CD4-positive, CD25-positive, alpha-beta regulatory T cell (primary cell): ENCODE results near the gene RAB3GAP2. TPM values are rescaled to one million over a fixed set of nuclear protein-coding genes. Genes with fewer than 3 reads are reported as not detected.
"Not testable (repeated sequence)": the region's sequence is repeated elsewhere in the genome, so short reads cannot be mapped to it uniquely, and the experiment has no call there.

Experiments
- ATAC-seq, 2 donors: fragments of 150-1000 bp; cut with Tn5 transposase; one replicate each; pipeline ENCODE4 v1.10.0; 2021; ENCODE audit warnings: low read depth in 2 of 2, moderate number of reproducible peaks in 2 of 2, moderate library complexity in 1 of 2
- DNase-seq, 3 donors: peaks; one replicate each; pipeline versions ENCODE4 v3.0.0 to v3.0.0-alpha.2; 2012 to 2022; ENCODE audit warnings: mixed read lengths in 1 of 3
- H3K27ac ChIP-seq: one replicate; pipeline ENCODE4 v1.7.0; 2013; ENCODE audit warnings: mild to moderate bottlenecking, low read length; ENCODE audit not compliant: insufficient read depth, poor library complexity, severe bottlenecking
- H3K27me3 ChIP-seq: one replicate; pipeline ENCODE4 v1.7.0; 2013; ENCODE audit warnings: low read length; ENCODE audit not compliant: control insufficient read depth, insufficient read depth
- H3K36me3 ChIP-seq: one replicate; pipeline ENCODE4 v1.7.0; 2013; ENCODE audit warnings: mild to moderate bottlenecking, low read length, moderate library complexity; ENCODE audit not compliant: control insufficient read depth, insufficient read depth
- H3K4me1 ChIP-seq: 2 replicates; pipeline ENCODE4 v1.7.0; 2013; ENCODE audit warnings: mild to moderate bottlenecking, low read length; ENCODE audit not compliant: insufficient read depth, control insufficient read depth, poor library complexity, severe bottlenecking
- H3K4me3 ChIP-seq: one replicate; pipeline ENCODE4 v1.7.0; 2013; ENCODE audit warnings: low read depth, mild to moderate bottlenecking, low read length, moderate library complexity
- H3K9me3 ChIP-seq, 2 experiments: 1 replicate in 1 of 2; 2 replicates in 1 of 2; pipeline ENCODE4 v1.7.0; 2013; ENCODE audit warnings: low read length in 2 of 2, mild to moderate bottlenecking in 1 of 2, moderate library complexity in 1 of 2; ENCODE audit not compliant: control insufficient read depth in 2 of 2
- H3K27ac Mint-ChIP-seq, 3 donors: one replicate each; pipeline ENCODE4 v1.8.0; 2020 to 2022; ENCODE audit warnings: mild to moderate bottlenecking in 3 of 3, mixed read lengths in 3 of 3, moderate library complexity in 2 of 3
- H3K27me3 Mint-ChIP-seq: one replicate; pipeline ENCODE4 v1.8.0; 2022; ENCODE audit warnings: mild to moderate bottlenecking, mixed read lengths
- H3K36me3 Mint-ChIP-seq: one replicate; pipeline ENCODE4 v1.8.0; 2020; ENCODE audit warnings: mixed read lengths
- H3K4me1 Mint-ChIP-seq, 4 donors: one replicate each; pipeline ENCODE4 v1.8.0; 2020 to 2022; ENCODE audit warnings: mixed read lengths in 4 of 4, mild to moderate bottlenecking in 1 of 4
- H3K4me3 Mint-ChIP-seq, 4 donors: one replicate each; pipeline ENCODE4 v1.8.0; 2020 to 2022; ENCODE audit warnings: mild to moderate bottlenecking in 4 of 4, mixed read lengths in 4 of 4, moderate library complexity in 3 of 4
- H3K9me3 Mint-ChIP-seq, 7 donors: one replicate each; pipeline ENCODE4 v1.8.0; 2020 to 2022; ENCODE audit warnings: mixed read lengths in 7 of 7, mild to moderate bottlenecking in 3 of 7, moderate library complexity in 2 of 7
- polyA plus RNA-seq, 4 donors: library from polyadenylated mRNA; unstranded; fragments of 300-500 nt; fragmentation: Illumina TruSeq; gene quantifications; one replicate each; pipeline ENCODE4 v1.2.3, GENCODE V29; 2021
- total RNA-seq: library from RNA; stranded (reverse); gene quantifications from one replicate; pipeline ENCODE4 v1.2.3, GENCODE V29; 2022

RAB3GAP2 gene
- total and polyA plus RNA-seq, 5 donors from 2014 or later, result 13.7 to 48.0 (median 22.0) TPM

DNA sequence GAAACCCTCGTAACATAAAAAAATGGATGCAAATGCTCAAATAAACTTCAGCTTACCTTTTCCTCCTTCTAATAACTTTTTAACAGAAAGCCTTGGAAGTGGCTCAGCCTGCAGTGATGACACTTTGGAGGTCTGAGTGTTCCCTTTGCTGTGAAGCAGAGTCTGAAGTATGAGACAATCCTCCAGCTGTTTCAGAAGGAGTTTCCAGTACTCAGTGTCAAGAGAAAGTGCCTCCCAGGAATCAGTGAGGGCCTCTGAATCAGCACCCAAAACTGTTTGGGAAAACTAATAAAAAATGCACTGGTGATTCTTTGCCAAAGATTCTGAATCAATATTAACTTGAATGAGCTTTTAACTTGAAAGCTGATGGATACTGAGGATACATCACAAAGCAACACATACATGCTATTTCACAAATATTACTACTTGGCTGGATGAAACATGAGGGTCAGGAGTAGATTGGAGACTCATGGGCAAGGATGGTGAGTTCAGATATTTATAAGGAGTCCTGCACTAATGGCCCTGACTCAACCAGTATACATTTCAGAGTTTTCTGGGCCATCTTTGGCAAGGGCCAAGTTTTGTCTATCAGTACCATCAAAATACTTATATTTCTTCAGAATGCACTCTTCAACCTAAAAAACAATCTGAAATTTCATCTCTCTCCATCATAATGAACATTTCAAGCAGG lies 101.3 kb downstream of the RAB3GAP2 start:
- Histone ChIP-seq H3K9me3 (no peaks in the 10 kb centered on the region), H3K36me3 (peaks cover 68% of the 10 kb centered on the region), H3K27me3 (no peaks in the 10 kb centered on the region), H3K4me3 (no peak overlapping the region), H3K27ac (no peak overlapping the region), H3K4me1 (no peaks in the 10 kb centered on the region)
- H3K4me3 Mint-ChIP-seq, result no peak overlapping the region
- peaks cover 77% of the 10 kb centered on the region for H3K36me3 Mint-ChIP-seq
- H3K27ac Mint-ChIP-seq, result no peak overlapping the region
- no peak for ATAC-seq
- H3K4me1 Mint-ChIP-seq, result peaks cover 4 to 16% (median 5%) of the 10 kb centered on the region in 4 donors
- no peaks in the 10 kb centered on the region for H3K27me3 Mint-ChIP-seq
- no peak for DNase-seq
- H3K9me3 Mint-ChIP-seq, result peaks cover 0 to 2% (median 0%) of the 10 kb centered on the region in 7 donors

GRCh38 chr1:220169887-220170286 lies 102.4 kb downstream of the RAB3GAP2 start:
- not testable (repeated sequence) for H3K9me3 ChIP-seq, H3K27me3 Mint-ChIP-seq, DNase-seq, H3K27me3 ChIP-seq, H3K4me3 Mint-ChIP-seq, H3K4me3 ChIP-seq, H3K9me3 Mint-ChIP-seq, H3K27ac Mint-ChIP-seq, H3K4me1 ChIP-seq, H3K27ac ChIP-seq, ATAC-seq
- peaks cover 76% of the 10 kb centered on the region for H3K36me3 ChIP-seq
- H3K4me1 Mint-ChIP-seq, result peaks cover 0 to 11% (median 2%) of the 10 kb centered on the region in 4 donors
- H3K36me3 Mint-ChIP-seq, result peaks cover 75% of the 10 kb centered on the region

DNA sequence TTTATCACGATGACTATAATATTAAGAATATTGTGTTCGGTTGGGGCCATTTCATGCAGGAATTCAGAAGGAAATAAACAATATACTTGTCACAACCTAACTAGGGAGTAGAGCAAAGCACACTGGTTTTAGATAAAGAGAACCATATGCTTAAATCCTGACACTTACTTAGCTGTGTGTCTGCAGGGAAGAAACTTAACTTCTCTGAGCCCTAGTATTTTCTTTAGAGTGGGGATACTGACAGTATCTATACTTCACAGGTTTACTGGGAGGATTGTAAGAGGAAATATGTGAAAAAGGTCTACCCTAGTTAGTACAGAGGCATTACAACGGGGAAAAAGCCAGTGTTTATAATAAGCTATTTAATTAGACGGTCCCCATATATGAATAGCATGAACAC lies 105.4 kb downstream of the RAB3GAP2 start:
- ATAC-seq (no peak), DNase-seq (no peak)
- H3K4me1 ChIP-seq, result no peaks in the 10 kb centered on the region
- H3K9me3 ChIP-seq, result no peaks in the 10 kb centered on the region
- Mint-ChIP-seq H3K36me3 (peaks cover 54% of the 10 kb centered on the region), H3K4me3 (no peak overlapping the region), H3K9me3 (peaks cover 0 to 2% (median 0%) of the 10 kb centered on the region in 7 donors), H3K4me1 (peaks cover 0 to 6% (median 0%) of the 10 kb centered on the region in 4 donors), H3K27ac (no peak overlapping the region), H3K27me3 (no peaks in the 10 kb centered on the region)
- no peak overlapping the region for H3K4me3 ChIP-seq
- no peak overlapping the region for H3K27ac ChIP-seq
- H3K36me3 ChIP-seq, result peaks cover 70% of the 10 kb centered on the region
- H3K27me3 ChIP-seq, result no peaks in the 10 kb centered on the region

GRCh38 chr1:220164517-220164916 lies 107.7 kb downstream of the RAB3GAP2 start:
- no peak for DNase-seq
- H3K4me3 Mint-ChIP-seq, result no peak overlapping the region

GRCh38 chr1:220164116-220164515 lies 108.1 kb downstream of the RAB3GAP2 start:
- Mint-ChIP-seq H3K4me1 (peaks cover 0 to 5% (median 2%) of the 10 kb centered on the region in 4 donors), H3K9me3 (no peaks in the 10 kb centered on the region), H3K4me3 (no peak overlapping the region), H3K27ac (no peak overlapping the region), H3K36me3 (peaks cover 41% of the 10 kb centered on the region), H3K27me3 (no peaks in the 10 kb centered on the region)
- Histone ChIP-seq H3K36me3 (peaks cover 65% of the 10 kb centered on the region), H3K9me3 (no peaks in the 10 kb centered on the region), H3K4me3 (no peak overlapping the region), H3K27ac (no peak overlapping the region), H3K27me3 (no peaks in the 10 kb centered on the region), H3K4me1 (no peaks in the 10 kb centered on the region)
- DNase-seq, result no peak
- ATAC-seq, result no peak

More at GRCh38 chr1:220164517-220164916, 107.7 kb downstream of the RAB3GAP2 start:
- Mint-ChIP-seq H3K4me1 (peaks cover 0 to 6% (median 2%) of the 10 kb centered on the region in 4 donors), H3K36me3 (peaks cover 45% of the 10 kb centered on the region), H3K9me3 (peaks cover 0 to 2% (median 0%) of the 10 kb centered on the region in 7 donors), H3K27me3 (no peaks in the 10 kb centered on the region), H3K27ac (no peak overlapping the region)
- Histone ChIP-seq H3K4me3 (no peak overlapping the region), H3K27ac (no peak overlapping the region), H3K36me3 (peaks cover 65% of the 10 kb centered on the region), H3K27me3 (no peaks in the 10 kb centered on the region), H3K4me1 (no peaks in the 10 kb centered on the region), H3K9me3 (no peaks in the 10 kb centered on the region)
- ATAC-seq, result no peak

- Mint-ChIP-seq H3K9me3 (peaks cover 0 to 1% (median 0%) of the 10 kb centered on the region in 7 donors), H3K27me3 (no peaks in the 10 kb centered on the region), H3K27ac (peak overlapping the region in 1 of 3 donors; percentile 51), H3K36me3 (peaks cover 32% of the 10 kb centered on the region), H3K4me3 (no peak overlapping the region), H3K4me1 (peaks cover 12 to 19% (median 15%) of the 10 kb centered on the region in 4 donors)
- H3K4me3 ChIP-seq, result no peak overlapping the region
- ATAC-seq (no peak), DNase-seq (no peak)
- H3K36me3 ChIP-seq, result peaks cover 64% of the 10 kb centered on the region
- H3K27ac ChIP-seq, result no peak overlapping the region
- no peaks in the 10 kb centered on the region for H3K9me3 ChIP-seq
- H3K27me3 ChIP-seq, result no peaks in the 10 kb centered on the region
- H3K4me1 ChIP-seq, result no peaks in the 10 kb centered on the region
Observed at GRCh38 chr1:220160027-220160426, 112.2 kb downstream of the RAB3GAP2 start.

- Mint-ChIP-seq H3K4me1 (peaks cover 12 to 19% (median 15%) of the 10 kb centered on the region in 4 donors), H3K27ac (no peak overlapping the region), H3K9me3 (peaks cover 0 to 1% (median 0%) of the 10 kb centered on the region in 7 donors), H3K4me3 (no peak overlapping the region), H3K27me3 (no peaks in the 10 kb centered on the region), H3K36me3 (peaks cover 37% of the 10 kb centered on the region)
- Histone ChIP-seq H3K36me3 (peaks cover 60% of the 10 kb centered on the region), H3K4me3 (no peak overlapping the region), H3K27me3 (no peaks in the 10 kb centered on the region), H3K4me1 (no peaks in the 10 kb centered on the region), H3K27ac (no peak overlapping the region), H3K9me3 (no peaks in the 10 kb centered on the region)
- ATAC-seq, result no peak
- DNase-seq, result no peak
Observed at GRCh38 chr1:220159041-220159440, 113.2 kb downstream of the RAB3GAP2 start.

GRCh38 chr1:220158530-220158929 lies 113.7 kb downstream of the RAB3GAP2 start:
- H3K27ac ChIP-seq, ATAC-seq, H3K9me3 Mint-ChIP-seq, H3K9me3 ChIP-seq, H3K27me3 Mint-ChIP-seq, H3K4me3 Mint-ChIP-seq, H3K27me3 ChIP-seq, DNase-seq, H3K4me1 ChIP-seq, H3K4me3 ChIP-seq: not testable (repeated sequence)
- peaks cover 38% of the 10 kb centered on the region for H3K36me3 Mint-ChIP-seq
- H3K36me3 ChIP-seq, result peaks cover 61% of the 10 kb centered on the region
- peak overlapping the region in 1 of 3 donors; percentile 52 for H3K27ac Mint-ChIP-seq
- peaks cover 12 to 19% (median 15%) of the 10 kb centered on the region in 4 donors for H3K4me1 Mint-ChIP-seq
